Stomach smooth muscle (tissue), 2 donors: ENCODE results near the gene USP3.

Experiments
- H3K27ac ChIP-seq: one replicate; pipeline ENCODE4 v1.7.0; 2013; ENCODE audit warnings: mild to moderate bottlenecking, low read length, inconsistent platforms
- H3K27me3 ChIP-seq, 2 donors: one replicate each; pipeline ENCODE4 v1.7.0; 2013; ENCODE audit warnings: low read length in 2 of 2; ENCODE audit not compliant: insufficient read depth in 2 of 2, control insufficient read depth in 1 of 2
- H3K36me3 ChIP-seq, 2 donors: one replicate each; pipeline ENCODE4 v1.7.0; 2013; ENCODE audit warnings: low read length in 2 of 2; ENCODE audit not compliant: control insufficient read depth in 2 of 2, insufficient read depth in 2 of 2
- H3K4me1 ChIP-seq: one replicate; pipeline ENCODE4 v1.7.0; 2013; ENCODE audit warnings: low read length; ENCODE audit not compliant: control insufficient read depth, insufficient read depth
- H3K4me3 ChIP-seq, 2 donors: one replicate each; pipeline ENCODE4 v1.7.0; 2013; ENCODE audit warnings: low read length in 2 of 2
- H3K9ac ChIP-seq, 2 donors: one replicate each; pipeline ENCODE4 v1.7.0; 2013; ENCODE audit warnings: low read length in 2 of 2, mild to moderate bottlenecking in 1 of 2
- H3K9me3 ChIP-seq, 2 donors: one replicate each; pipeline ENCODE4 v1.7.0; 2013; ENCODE audit warnings: low read length in 2 of 2; ENCODE audit not compliant: control insufficient read depth in 2 of 2
- donor health status: healthy.
- donor health status: Pancreatic carcinoma.

The USP3 gene

GRCh38 chr15:63595688-63596087 lies 91.3 kb downstream of the USP3 start:
- H3K4me3 ChIP-seq: peak overlapping the region; percentile 21 to 88
- H3K36me3 ChIP-seq: peaks cover 9 to 16% of the 10 kb centered on the region in 2 donors
- no peaks in the 10 kb centered on the region for H3K9me3 ChIP-seq
- no peaks in the 10 kb centered on the region for H3K27me3 ChIP-seq
- H3K27ac ChIP-seq: peak overlapping the region; percentile 99
- peaks cover 58% of the 10 kb centered on the region for H3K4me1 ChIP-seq
- peak overlapping the region; percentile 78 to 85 for H3K9ac ChIP-seq

GRCh38 chr15:63596676-63597037 lies 92.3 kb downstream of the USP3 start:
- Histone ChIP-seq H3K4me3 (peak overlapping the region; percentile 59 to 88), H3K9me3 (no peaks in the 10 kb centered on the region), H3K27ac (peak overlapping the region; percentile 99), H3K9ac (peak overlapping the region; percentile 78 to 85), H3K4me1 (peaks cover 63% of the 10 kb centered on the region), H3K27me3 (no peaks in the 10 kb centered on the region), H3K36me3 (peaks cover 6 to 7% of the 10 kb centered on the region in 2 donors)

- Histone ChIP-seq H3K27me3 (no peaks in the 10 kb centered on the region), H3K4me1 (peaks cover 67% of the 10 kb centered on the region), H3K4me3 (peak within 1 kb of the TSS; percentile 59 to 88), H3K9me3 (no peaks in the 10 kb centered on the region), H3K36me3 (peaks cover 5 to 7% of the 10 kb centered on the region in 2 donors), H3K9ac (peak within 1 kb of the TSS; percentile 78 to 98), H3K27ac (peak within 1 kb of the TSS; percentile 99)
Measured at GRCh38 chr15:63597038-63597790, 92.8 kb downstream of the USP3 start, which contains the start of gene FBXL22. Gene FBXL22 (plus strand): TSS chr15:63597387. CDS start chr15:63597393, 6 bp downstream.

- Histone ChIP-seq H3K9me3 (no peaks in the 10 kb centered on the region), H3K4me1 (peaks cover 71% of the 10 kb centered on the region), H3K27ac (peak overlapping the region; percentile 99), H3K36me3 (peaks cover 5 to 7% of the 10 kb centered on the region in 2 donors), H3K27me3 (no peaks in the 10 kb centered on the region), H3K9ac (peak overlapping the region; percentile 78 to 98), H3K4me3 (peak overlapping the region; percentile 59 to 88)
Measured at GRCh38 chr15:63597821-63598220, 93.4 kb downstream of the USP3 start.

- H3K4me1 ChIP-seq: peaks cover 71% of the 10 kb centered on the region
- H3K36me3 ChIP-seq: peaks cover under 1% of the 10 kb centered on the region in 2 donors
- no peaks in the 10 kb centered on the region for H3K9me3 ChIP-seq
- no peaks in the 10 kb centered on the region for H3K27me3 ChIP-seq
- H3K4me3 ChIP-seq: peak overlapping the region; percentile 59 to 88
- peak overlapping the region; percentile 78 to 98 for H3K9ac ChIP-seq
- H3K27ac ChIP-seq: peak overlapping the region; percentile 99
Measured at GRCh38 chr15:63598473-63599400, 94.3 kb downstream of the USP3 start.

- no peaks in the 10 kb centered on the region for H3K9me3 ChIP-seq
- peak overlapping the region; percentile 59 to 88 for H3K4me3 ChIP-seq
- peaks cover 70% of the 10 kb centered on the region for H3K4me1 ChIP-seq
- no peaks in the 10 kb centered on the region for H3K27me3 ChIP-seq
- H3K27ac ChIP-seq: peak overlapping the region; percentile 99
- H3K9ac ChIP-seq: peak overlapping the region; percentile 78 to 98
- no peaks in the 10 kb centered on the region for H3K36me3 ChIP-seq
Measured at GRCh38 chr15:63599401-63600000, 95.1 kb downstream of the USP3 start.

GRCh38 chr15:63600001-63600615 lies 95.7 kb downstream of the USP3 start:
- Histone ChIP-seq H3K4me3 (peak overlapping the region; percentile 59 to 88), H3K4me1 (peaks cover 64% of the 10 kb centered on the region), H3K9ac (peak overlapping the region; percentile 78 to 98), H3K36me3 (no peaks in the 10 kb centered on the region), H3K27ac (peak overlapping the region; percentile 99), H3K27me3 (no peaks in the 10 kb centered on the region), H3K9me3 (no peaks in the 10 kb centered on the region)

- peak overlapping the region; percentile 75 to 88 for H3K4me3 ChIP-seq
- no peaks in the 10 kb centered on the region for H3K27me3 ChIP-seq
- no peaks in the 10 kb centered on the region for H3K9me3 ChIP-seq
- peaks cover 60% of the 10 kb centered on the region for H3K4me1 ChIP-seq
- peak overlapping the region; percentile 78 to 98 for H3K9ac ChIP-seq
- peak overlapping the region; percentile 99 for H3K27ac ChIP-seq
- no peaks in the 10 kb centered on the region for H3K36me3 ChIP-seq
Measured at GRCh38 chr15:63600616-63601025, 96.2 kb downstream of the USP3 start.

GRCh38 chr15:63601026-63601703 lies 96.8 kb downstream of the USP3 start:
- Histone ChIP-seq H3K27me3 (no peaks in the 10 kb centered on the region), H3K36me3 (no peaks in the 10 kb centered on the region), H3K4me1 (peaks cover 58% of the 10 kb centered on the region), H3K9ac (peak overlapping the region; percentile 69 to 79), H3K27ac (peak overlapping the region; percentile 76), H3K9me3 (no peaks in the 10 kb centered on the region), H3K4me3 (peak overlapping the region; percentile 75 to 88)
